Cardiac fibroblast (primary cell): ENCODE results near the gene RASEF.

Experiments used
- DNase-seq, 2 donors: peaks; one replicate each; pipeline versions ENCODE4 v3.0.0 to v3.0.0-alpha.2; 2010; ENCODE audit warnings: low read depth in 2 of 2
- H3K4me3 ChIP-seq, 2 donors: replicated peaks in 1 of 2; 1 replicate in 1 of 2; 2 replicates in 1 of 2; pipeline ENCODE4 v1.5.1; 2011; ENCODE audit warnings: low read depth in 2 of 2, low read length in 2 of 2, mild to moderate bottlenecking in 2 of 2, moderate library complexity in 1 of 2
- TF ChIP-seq, protein P1 (sequence below): IDR thresholded peaks from one replicate; pipeline ENCODE4 v1.5.1; 2011; ENCODE audit warnings: low read depth, mild to moderate bottlenecking, low read length, inconsistent platforms

Gene RASEF

DNA sequence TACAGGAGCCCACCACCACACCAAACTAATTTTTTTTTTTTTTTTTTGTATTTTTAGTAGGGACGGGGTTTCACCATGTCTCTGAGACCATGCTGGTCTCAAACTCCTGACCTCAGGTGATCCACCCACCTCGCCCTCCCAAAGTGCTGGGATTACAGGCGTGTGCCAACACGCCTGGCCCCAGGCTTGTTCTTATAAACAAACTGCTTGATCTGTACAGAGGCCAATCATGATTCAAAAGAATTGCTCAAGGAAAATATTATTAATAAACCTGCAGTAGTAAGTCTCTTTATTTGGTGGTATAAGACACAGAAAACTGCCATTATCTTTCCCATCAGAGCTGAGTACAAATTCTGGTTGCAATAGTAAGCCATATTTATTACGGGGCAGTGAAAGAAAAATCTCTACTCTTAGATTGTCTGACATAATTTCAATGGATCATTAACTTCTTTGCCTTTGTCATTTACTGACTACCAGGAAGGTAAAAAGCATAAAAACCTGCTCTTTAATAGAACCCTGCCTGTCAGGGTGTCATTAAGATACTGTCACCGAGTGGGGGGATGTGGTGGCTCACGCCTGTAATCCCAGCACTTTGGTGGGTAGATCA is 33.3 kb downstream of the RASEF start:
- TF ChIP-seq, protein P1, sequence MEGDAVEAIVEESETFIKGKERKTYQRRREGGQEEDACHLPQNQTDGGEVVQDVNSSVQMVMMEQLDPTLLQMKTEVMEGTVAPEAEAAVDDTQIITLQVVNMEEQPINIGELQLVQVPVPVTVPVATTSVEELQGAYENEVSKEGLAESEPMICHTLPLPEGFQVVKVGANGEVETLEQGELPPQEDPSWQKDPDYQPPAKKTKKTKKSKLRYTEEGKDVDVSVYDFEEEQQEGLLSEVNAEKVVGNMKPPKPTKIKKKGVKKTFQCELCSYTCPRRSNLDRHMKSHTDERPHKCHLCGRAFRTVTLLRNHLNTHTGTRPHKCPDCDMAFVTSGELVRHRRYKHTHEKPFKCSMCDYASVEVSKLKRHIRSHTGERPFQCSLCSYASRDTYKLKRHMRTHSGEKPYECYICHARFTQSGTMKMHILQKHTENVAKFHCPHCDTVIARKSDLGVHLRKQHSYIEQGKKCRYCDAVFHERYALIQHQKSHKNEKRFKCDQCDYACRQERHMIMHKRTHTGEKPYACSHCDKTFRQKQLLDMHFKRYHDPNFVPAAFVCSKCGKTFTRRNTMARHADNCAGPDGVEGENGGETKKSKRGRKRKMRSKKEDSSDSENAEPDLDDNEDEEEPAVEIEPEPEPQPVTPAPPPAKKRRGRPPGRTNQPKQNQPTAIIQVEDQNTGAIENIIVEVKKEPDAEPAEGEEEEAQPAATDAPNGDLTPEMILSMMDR, result no peak
- DNase-seq, result no peak
- no peak overlapping the region for H3K4me3 ChIP-seq

DNA sequence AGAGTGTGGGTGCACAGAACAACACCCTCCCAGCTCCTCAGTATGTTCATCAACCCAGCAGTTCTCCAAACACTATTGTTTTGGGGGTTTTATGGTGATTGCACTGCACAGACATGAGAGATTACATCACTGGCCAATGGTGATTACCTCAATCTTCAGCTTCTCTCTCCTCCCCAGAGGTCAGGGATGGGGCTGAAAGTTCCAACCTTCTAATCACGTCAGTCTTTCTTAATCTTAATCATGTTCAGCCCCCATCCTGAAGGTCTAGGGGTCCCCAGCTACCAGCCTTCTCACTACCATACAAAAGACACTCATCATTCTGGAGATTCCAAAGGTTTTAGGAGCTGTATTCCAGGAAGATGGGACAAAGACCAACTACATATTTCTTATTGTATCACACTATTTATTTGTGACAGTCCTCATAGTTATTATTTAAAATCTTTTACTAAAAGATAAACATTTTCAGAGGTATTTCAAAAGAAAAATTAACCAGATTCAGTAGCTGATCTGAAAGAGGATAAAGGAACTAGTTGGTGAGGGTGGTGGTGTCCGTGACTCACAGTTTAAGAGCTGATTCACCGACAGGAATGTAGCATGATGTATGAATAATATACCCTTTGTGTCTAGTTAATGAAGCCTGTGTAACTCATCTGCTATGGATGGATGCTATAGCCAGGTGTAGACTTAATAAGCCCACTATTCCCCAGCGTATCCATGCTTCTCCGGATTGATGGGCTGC is 35.6 kb downstream of the RASEF start:
- peak; percentile 23 to 88 for DNase-seq
- TF ChIP-seq, protein P1, result no peak
- H3K4me3 ChIP-seq, result no peak overlapping the region

DNA sequence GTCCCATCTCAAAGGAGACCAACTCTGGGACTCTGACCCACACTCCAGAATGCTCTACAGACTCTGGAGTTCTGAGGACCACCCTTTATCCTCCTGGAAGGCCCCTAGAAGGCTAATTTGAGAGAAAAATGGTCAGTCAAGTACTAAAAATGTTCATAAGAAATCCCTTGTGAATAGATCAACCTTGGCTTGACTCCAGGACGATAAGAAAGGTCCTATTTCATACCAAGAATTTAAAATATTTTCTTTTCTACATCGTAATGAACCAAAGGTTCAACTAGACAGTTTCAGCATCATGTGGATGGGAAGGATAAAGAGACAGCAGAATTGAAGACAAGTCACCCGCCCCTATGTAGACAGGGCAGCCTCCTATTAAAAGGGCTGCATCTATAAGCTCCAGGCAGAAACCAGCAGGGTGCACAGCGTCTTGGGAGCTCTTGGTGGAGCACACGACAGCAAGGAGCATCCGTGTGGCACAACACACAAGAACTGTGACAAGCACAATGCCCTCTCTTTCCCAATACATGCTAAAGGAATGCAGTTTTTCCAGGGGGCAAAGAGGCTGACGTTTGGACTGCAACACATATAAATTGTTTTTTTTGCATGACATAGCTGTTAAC is 38.3 kb downstream of the RASEF start:
- peak in 1 of 2 donors; percentile 33 for DNase-seq
- no peak overlapping the region for H3K4me3 ChIP-seq
- TF ChIP-seq, protein P1, result no peak

DNA sequence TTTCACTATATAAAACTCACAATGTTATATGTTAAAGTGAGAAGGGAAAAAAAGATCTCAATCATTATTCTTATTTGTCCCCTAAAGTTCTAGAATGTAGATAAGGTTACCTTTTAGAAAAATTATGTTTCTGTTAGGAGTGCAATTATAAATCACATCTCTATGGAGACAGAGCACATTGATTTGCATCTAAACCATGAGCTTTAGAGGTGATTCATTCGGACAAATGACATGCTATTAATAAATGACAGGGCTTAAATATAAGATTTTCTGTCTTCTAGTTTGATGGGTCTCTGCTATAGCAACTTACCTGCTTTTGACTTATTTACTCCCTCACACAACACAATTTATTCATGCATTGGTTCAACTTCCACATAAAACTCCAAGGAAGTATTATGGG is 39.8 kb downstream of the RASEF start:
- H3K4me3 ChIP-seq, result no peak overlapping the region
- TF ChIP-seq, protein P1, result no peak
- no peak for DNase-seq

DNA sequence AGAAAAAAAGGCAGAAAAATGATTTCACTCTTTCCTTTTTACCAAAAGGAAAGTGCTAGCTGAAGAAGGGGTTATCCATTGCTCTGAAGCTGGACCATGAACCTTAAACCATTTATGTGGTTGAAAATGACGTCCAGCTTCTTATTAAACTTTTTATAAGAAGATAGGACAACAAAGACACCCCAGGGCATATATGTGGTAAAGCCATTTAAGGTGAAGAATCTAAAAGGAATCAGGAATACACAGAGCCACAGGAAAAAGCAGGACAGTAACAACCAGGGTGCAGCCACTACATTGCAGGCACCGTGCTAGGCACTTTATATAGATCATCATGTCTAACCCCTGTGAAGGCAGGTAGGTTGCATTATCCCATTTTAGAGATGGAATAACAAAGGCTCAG is 42.1 kb downstream of the RASEF start:
- TF ChIP-seq, protein P1, result no peak
- DNase-seq, result no peak
- H3K4me3 ChIP-seq, result no peak overlapping the region

DNA sequence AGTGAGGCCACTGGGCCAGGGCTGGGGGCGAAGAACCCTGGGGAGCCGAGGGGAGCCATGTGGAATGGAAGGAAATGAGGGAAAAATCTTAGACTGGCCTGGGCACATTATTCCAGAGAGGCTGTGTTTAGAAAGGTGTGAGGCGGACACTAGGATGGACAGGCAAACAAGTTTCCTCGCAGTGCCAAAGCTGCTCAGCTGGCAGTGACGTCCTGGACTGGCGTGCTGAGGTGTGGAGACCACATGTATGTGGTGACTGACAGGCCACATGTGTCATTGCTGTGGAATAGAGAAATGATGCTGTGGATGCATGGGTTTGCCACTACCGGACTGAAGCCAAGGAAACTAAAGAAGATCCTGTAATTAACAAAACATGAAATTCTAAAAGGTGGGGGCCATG is 42.6 kb downstream of the RASEF start:
- DNase-seq, result no peak
- no peak overlapping the region for H3K4me3 ChIP-seq
- TF ChIP-seq, protein P1, result no peak
